ENCODE data around the gene TOMM70.
A peak's percentile ranks its signal among the peaks of the same experiment; 100 is the strongest.
"Not testable (repeated sequence)": the region's sequence is repeated elsewhere in the genome, so short reads cannot be mapped to it uniquely, and the experiment has no call there.

The TOMM70 gene

GRCh38 chr3:100400780-100401673, at the start of gene TOMM70, which contains the start of gene LNP1:
Gene TOMM70, minus strand, starts transcription at chr3:100401089. Its CDS starts 140 bp downstream, at chr3:100400949.
Gene LNP1, plus strand, starts transcription at chr3:100401539. Its CDS starts 28,191 bp downstream, at chr3:100429730.
- peak; percentile 99 for DNase-seq (ENCODE audit: low spot score)

GRCh38 chr3:100449214-100449613, 48.3 kb upstream of the TOMM70 start:
- DNase-seq (ENCODE audit: low spot score): no peak

- DNase-seq (ENCODE audit: low spot score): no peak
These were observed 47.2 kb upstream of the TOMM70 start for GRCh38 chr3:100448079-100448478.

DNA sequence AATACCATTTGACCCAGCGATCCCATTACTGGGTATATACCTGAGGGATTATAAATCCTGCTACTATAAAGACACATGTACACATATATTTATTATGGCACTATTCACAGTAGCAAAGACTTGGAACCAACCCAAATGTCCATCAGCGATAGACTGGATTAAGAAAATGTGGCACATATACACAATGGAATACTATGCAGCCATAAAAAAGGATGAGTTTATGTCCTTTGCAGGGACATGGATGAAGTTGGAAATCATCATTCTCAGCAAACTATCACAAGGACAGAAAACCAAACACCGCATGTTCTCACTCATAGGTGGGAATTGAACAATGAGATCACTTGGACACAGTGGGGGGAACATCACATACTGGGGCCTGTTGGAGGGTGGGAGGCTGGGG, 46.2 kb upstream of the TOMM70 start:
- not testable (repeated sequence) for DNase-seq (ENCODE audit: low spot score)

DNA sequence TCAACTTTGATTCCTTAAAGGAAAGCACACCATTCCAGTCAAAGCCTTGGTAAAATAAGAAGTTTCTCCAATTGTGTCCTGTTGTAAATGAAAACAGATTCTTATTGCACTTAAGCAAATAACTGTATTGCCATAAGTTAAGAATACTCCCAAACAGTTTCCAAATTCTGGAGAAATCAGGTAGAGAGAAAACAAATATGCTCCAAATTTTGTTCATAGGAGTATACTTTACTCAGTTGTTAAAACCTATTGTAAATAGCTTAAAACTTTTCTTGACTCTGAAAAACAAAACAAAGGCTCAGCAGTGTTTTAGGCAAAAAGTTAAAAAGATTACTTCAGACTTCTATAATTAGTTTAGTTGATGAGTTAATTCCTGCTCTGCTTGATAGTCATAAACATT, 42.8 kb upstream of the TOMM70 start:
- no peak for DNase-seq (ENCODE audit: low spot score)

DNA sequence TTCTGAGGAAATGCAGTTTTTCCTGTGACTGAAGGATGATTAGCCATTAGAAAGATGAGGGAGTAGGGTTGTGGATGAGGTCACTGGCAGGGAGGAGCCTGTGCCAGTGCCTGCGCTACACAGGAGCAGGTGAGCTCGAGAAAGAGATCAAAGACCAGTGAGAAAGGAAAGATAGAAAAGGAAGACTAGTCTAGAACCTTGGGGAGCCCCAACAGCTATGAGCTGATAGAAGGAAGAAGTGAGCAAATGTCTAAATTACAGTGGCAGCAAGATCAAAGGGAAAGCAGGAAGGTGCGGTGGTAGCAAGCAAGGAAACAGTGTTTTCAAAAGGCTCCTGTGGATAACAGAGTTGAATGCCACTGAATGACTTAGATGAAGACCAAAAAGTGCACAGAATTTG, 40.0 kb upstream of the TOMM70 start:
- no peak for DNase-seq (ENCODE audit: low spot score)

- DNase-seq (ENCODE audit: low spot score): no peak
These were observed 37.7 kb upstream of the TOMM70 start for GRCh38 chr3:100438623-100438974.

DNA sequence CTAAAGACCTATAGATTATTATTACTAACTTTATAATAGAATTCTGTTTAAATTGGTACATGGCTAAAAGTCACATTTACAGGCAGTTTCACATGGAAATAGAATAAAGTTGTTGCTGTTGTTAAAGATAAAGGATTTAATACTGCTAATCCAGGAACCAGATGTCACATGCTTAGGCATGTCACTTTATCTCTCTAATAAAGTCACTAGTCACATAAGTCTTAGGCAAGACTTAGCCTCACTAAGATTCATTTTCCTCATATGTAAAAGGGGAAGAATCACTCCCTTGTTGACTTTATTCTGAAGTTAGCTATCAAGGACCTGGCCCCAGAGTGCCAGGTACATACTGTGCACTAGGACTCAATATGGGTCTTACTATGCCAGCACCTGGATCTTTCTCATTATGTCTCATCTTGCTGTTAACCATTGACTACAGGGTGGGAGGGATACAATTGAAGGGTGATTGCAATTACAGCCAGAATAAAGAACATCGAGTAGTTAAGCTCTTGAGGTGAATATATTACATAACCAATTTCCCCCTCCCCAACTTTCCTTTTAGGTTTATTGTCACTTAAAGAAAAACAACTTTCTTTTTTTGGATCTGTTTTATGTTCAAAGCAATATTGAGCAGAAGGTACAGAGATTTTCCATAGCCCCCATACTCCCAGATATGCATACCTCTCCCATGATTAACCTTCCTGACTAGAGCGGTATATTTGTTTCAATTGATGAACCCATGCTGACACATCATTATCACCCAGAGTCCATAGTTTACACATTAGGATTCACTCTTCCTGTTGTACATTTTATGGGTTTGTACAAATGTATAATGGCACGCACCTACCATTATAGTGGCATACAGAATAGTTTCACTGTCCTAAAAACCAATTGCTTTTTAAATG, 37.1 kb upstream of the TOMM70 start:
- no peak for DNase-seq (ENCODE audit: low spot score)

GRCh38 chr3:100436951-100437350, 36.1 kb upstream of the TOMM70 start:
- no peak for DNase-seq (ENCODE audit: low spot score)

- no peak for DNase-seq (ENCODE audit: low spot score)
These were observed 28.4 kb upstream of the TOMM70 start for GRCh38 chr3:100429187-100429716.

DNA sequence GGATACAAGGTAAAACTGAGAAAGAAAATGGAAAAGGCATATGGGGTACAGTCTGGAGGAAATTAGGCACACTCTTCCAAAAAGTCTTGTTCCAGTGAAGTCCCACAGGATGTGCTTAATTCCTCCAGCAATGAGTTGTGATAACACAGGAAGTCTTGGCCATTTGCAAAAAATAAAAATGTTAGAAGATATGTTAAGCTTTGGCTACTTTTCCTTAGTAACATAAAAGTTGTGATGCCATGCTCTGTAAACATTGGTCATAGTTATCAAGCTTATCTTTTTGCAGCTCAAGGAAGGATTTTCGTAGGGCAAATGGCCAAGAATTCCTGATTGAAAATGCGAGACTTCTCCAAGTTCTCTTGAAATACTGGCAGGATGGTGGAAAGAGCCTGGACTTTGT, 26.8 kb upstream of the TOMM70 start:
- no peak for DNase-seq (ENCODE audit: low spot score)

GRCh38 chr3:100426067-100426682, 25.3 kb upstream of the TOMM70 start:
- no peak for DNase-seq (ENCODE audit: low spot score)

DNA sequence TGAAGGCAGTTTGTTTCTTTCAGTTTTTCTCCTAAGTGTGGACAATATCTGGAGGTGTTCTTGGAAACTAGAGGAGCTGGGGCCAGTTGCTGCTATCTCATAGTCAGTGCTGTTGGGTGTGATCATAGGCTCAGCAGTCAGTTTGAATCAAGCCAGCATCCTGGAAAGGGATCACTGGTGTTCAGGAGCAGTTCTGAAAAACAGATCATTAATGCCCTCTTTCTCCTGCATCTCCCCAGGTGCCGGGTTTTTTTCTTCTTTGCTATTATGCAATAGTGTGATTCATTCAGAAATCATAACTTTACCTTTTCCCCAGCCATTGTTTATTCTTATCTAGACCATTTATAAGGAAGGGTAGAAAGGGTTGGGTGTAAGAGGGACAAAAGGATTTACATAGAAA, 24.4 kb upstream of the TOMM70 start:
- no peak for DNase-seq (ENCODE audit: low spot score)

DNA sequence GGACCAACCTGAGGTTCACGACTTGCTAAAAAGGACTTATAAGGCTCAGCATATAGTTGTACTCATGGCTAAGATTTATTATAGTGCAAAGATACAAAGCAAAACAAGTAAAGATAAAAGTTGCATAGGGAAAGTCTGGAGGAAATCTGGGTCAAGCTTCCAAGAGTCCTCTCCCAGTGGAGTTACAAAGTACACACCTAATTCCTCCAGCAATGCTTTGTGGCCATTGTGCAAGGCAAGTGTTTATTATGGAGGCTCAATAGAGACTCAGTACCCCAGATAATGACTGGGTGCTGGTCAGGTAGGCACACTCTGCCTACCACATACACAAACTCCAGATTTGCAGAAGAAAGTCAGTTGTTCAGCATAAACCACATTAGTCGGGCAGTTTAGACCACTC, 23.4 kb upstream of the TOMM70 start:
- no peak for DNase-seq (ENCODE audit: low spot score)

DNA sequence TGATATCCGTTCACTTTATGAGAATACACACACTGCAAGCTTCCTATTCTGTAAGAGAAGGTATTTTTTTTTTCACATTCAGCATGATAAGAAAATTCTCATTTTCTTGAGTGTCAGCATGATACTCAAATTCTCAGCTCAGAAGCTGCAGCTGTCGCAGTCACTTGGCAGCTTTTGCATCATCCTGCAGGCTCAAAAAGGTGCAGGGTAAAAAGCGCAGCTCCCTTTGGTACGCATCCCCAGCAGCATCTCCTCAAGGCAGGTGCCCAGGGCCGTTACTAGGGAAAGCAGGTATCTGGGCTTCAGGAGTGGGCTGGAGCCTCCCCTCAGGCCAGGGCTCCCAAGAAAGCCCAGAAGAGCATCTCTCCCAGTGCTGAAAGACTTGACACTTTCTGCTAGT, 22.7 kb upstream of the TOMM70 start:
- no peak for DNase-seq (ENCODE audit: low spot score)

DNA sequence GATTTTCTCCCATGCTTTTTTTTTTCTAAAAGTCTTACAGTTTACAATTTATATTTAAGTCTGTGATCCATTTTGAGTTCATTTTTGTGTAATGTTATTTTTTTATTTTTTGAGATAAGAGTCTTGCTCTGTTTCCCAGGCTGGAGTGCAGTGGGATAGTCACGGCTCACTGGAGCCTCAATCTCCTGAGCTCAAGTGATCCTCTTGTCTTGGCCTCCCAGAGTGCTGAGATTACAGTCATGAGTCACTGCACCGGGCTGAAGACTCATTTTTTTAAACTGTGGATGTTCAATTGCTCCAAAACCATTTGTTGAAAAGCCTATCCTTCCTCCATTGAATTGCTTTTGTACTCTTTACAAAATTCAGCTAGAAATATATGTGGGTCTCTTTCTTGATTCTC, 20.0 kb upstream of the TOMM70 start:
- DNase-seq (ENCODE audit: low spot score): no peak

- DNase-seq (ENCODE audit: low spot score): no peak
These were observed 18.5 kb upstream of the TOMM70 start for GRCh38 chr3:100419406-100419805.

DNA sequence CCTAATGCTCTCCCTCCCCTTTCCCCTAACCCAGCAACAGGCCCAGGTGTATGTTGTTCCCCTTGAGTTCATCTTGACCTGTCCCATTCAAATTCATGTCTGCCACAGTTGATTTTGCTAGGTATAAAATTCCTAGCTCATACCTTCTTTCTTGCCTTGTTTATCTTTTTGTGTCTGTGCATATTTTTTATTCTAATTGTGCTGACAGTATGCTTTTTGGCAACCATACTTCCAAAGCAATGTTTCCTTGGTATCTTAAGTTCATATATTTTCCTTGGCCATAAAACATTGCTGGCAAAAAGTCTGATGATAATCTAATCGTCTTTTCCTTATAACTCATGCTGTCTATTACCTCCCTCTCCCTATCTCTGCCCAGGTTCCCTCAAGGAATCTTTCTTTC, 16.0 kb upstream of the TOMM70 start:
- DNase-seq (ENCODE audit: low spot score): no peak

GRCh38 chr3:100416176-100416575, 15.3 kb upstream of the TOMM70 start:
- no peak for DNase-seq (ENCODE audit: low spot score)

- DNase-seq (ENCODE audit: low spot score): no peak
These were observed 12.7 kb upstream of the TOMM70 start for GRCh38 chr3:100413613-100414012.

GRCh38 chr3:100412912-100413590, 12.2 kb upstream of the TOMM70 start:
- DNase-seq (ENCODE audit: low spot score): peak; percentile 39

Measured in Ammon's horn (tissue), 1 donor.